Measurements from ENCODE around the gene PDZD2. TPM values are rescaled to one million over a fixed set of nuclear protein-coding genes. Genes with fewer than 3 reads are reported as not detected.
A peak's percentile ranks its signal among the peaks of the same experiment; 100 is the strongest.
"Not testable (repeated sequence)": the region's sequence is repeated elsewhere in the genome, so short reads cannot be mapped to it uniquely, and the experiment has no call there.

Gene PDZD2
- total and polyA plus RNA-seq, 5 donors = 40.4 to 188 (median 109) TPM

DNA sequence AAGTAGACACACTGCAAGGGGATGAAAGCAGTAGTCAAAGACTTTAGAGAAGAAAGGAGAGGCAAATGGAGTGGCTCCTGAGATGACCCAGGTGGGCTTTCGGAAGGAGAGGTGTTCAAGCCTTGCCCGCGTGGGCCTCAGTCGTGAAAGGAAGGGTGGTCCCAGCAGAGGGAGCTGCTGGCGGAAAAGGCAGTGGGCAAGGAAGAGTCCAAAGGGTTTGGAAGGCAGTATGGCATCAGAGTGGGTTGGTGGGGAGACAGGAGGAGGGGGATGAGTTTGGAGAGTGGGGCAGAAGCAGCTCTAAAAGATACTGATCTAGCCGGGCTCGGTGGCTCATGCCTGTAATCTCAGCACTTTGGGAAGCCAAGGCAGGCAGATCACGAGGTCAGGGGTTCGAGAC lies 369.8 kb downstream of the PDZD2 start:
- Histone ChIP-seq H3K4me3 (ENCODE audit: low read length) (no peak overlapping the region), H3K9me3 (ENCODE audit: control insufficient read depth, low read length) (no peaks in the 10 kb centered on the region), H3K27me3 (ENCODE audit: control insufficient read depth, insufficient read depth) (no peaks in the 10 kb centered on the region), H3K4me1 (ENCODE audit: control insufficient read depth, insufficient read depth, low read length) (no peaks in the 10 kb centered on the region), H3K27ac (ENCODE audit: low read length) (no peak overlapping the region)
- DNase-seq (no peak), ATAC-seq (no peak)
- intact Hi-C loops (cut with DNase I) = no loop called here
- 92% methylated on average over 9 of the region's 9 CpGs for WGBS

DNA sequence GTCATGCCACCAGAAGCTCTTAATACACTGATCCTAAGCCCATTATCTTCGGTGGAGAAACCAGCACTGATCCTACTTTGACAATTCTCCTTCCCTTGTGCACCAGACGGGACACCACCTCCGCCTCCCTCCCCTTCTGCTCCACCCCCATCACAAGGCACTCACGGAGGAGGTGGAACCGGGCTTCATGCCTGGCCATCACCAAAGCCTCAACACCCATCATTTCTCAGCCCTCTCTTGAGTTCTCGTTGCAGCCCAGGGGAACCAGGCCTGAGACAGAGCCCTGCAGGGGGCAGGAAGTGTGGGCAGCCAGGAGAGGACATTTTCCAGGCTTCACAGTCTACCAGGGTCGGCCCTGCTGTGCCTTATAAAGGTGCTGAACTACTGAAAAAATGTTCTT lies 374.7 kb downstream of the PDZD2 start:
- DNase-seq (no peak), ATAC-seq (peak in 1 of 2 donors; percentile 11)
- Histone ChIP-seq H3K4me3 (ENCODE audit: low read length) (no peak overlapping the region), H3K4me1 (ENCODE audit: control insufficient read depth, insufficient read depth, low read length) (peaks cover 8% of the 10 kb centered on the region), H3K27ac (ENCODE audit: low read length) (no peak overlapping the region), H3K9me3 (ENCODE audit: control insufficient read depth, low read length) (no peaks in the 10 kb centered on the region), H3K27me3 (ENCODE audit: control insufficient read depth, insufficient read depth) (no peaks in the 10 kb centered on the region)
- WGBS = 53% methylated on average over 7 of the region's 7 CpGs
- intact Hi-C loops (cut with DNase I) = no loop called here

DNA sequence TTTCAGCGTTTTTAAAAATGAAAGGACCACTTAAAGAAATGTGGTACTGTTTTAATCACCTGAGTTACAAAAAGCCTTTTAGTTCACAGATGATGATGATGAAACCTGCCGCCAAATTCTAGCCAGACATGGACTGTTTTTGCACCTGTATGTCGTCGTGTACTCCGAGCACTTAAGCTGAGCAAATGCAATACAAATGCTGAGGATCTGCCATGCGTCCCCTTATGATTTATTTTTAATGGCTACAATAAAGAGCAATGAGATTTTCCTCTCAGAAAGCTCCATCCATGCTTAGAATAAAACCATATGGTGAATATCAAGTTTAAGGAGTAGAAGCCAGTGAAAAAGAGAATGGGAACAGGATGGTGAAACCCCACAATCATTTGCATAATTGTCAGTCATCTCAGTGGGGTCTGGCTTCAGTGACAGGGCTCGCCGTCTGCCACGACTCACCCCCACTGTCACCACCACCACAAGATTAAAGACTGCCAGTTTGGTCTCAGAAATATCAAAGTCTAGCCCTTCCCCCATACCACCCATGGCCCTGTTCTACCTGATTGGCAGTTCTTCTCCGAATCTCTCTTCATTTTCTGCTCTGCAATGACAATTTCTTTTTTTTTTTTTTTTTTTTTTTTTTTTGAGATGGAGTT lies 375.3 kb downstream of the PDZD2 start:
- intact Hi-C loops (cut with DNase I) = no loop called here
- 86% methylated on average over 10 of the region's 10 CpGs for WGBS
- no peaks in the 10 kb centered on the region for H3K27me3 ChIP-seq (ENCODE audit: control insufficient read depth, insufficient read depth)
- peaks cover 8% of the 10 kb centered on the region for H3K4me1 ChIP-seq (ENCODE audit: control insufficient read depth, insufficient read depth, low read length)
- H3K27ac ChIP-seq (ENCODE audit: low read length) = no peak overlapping the region
- no peak overlapping the region for H3K4me3 ChIP-seq (ENCODE audit: low read length)
- no peak for ATAC-seq
- DNase-seq = no peak
- H3K9me3 ChIP-seq (ENCODE audit: control insufficient read depth, low read length) = no peaks in the 10 kb centered on the region

DNA sequence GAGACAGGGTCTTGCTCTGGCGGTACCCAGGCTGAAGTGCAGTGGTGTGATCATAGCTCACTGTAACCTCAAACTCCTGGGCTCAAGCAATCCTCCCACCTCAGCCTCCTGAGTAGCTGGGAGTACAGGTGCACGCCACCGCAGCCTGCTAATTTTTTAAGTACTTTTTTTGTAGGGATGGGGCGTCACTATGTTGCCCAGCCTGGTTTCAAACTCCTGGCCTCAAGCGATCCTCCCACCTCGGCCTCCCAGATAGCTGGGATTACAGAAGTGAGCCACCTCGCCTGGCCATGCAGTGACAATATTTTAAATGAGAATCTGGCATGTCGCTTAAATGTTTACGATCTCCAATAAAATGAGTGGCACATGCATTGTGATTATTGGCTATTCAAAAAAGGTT lies 376.3 kb downstream of the PDZD2 start:
- intact Hi-C loops (cut with DNase I); H3K27ac ChIP-seq (ENCODE audit: low read length); H3K27me3 ChIP-seq (ENCODE audit: control insufficient read depth, insufficient read depth); DNase-seq; H3K4me3 ChIP-seq (ENCODE audit: low read length); H3K4me1 ChIP-seq (ENCODE audit: control insufficient read depth, insufficient read depth, low read length); H3K9me3 ChIP-seq (ENCODE audit: control insufficient read depth, low read length); ATAC-seq: not testable (repeated sequence)
- whole genome bisulfite sequencing = 98% methylated on average over 9 of the region's 9 CpGs

DNA sequence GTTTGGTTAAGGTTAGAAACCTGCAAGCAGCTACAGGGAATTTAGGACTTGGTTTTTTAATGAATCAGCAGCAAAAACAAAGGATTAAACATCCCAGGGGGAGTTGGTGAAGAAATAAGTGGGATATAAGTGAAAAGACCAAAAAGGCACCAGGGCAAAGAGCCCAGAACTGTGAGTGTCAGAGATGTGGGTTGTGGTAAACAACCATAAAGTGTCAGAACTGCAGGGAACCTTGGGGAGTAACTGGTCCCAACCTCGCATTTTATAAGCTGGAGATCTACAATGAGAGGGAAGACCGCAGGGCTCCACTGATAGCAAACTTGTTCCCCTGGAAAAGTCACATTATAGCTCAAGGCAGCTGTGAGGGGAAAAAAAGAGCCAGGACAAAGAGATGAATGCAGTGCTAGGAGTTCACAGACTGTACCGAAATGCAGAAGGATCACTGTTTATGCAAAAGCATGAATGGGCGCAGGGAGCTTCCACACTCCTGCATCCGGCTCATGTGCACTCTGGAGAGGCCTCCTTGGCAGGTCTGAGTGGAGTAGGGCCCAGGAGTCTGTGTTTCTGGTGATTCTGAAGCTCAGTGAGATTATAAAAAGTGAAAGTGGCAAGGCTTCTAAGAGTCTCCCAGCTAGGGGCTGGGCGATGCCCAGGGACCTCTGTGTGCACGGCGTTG lies 378.9 kb downstream of the PDZD2 start:
- intact Hi-C loops (cut with DNase I) = no loop called here
- peak overlapping the region; percentile 28 for H3K27ac ChIP-seq (ENCODE audit: low read length)

DNA sequence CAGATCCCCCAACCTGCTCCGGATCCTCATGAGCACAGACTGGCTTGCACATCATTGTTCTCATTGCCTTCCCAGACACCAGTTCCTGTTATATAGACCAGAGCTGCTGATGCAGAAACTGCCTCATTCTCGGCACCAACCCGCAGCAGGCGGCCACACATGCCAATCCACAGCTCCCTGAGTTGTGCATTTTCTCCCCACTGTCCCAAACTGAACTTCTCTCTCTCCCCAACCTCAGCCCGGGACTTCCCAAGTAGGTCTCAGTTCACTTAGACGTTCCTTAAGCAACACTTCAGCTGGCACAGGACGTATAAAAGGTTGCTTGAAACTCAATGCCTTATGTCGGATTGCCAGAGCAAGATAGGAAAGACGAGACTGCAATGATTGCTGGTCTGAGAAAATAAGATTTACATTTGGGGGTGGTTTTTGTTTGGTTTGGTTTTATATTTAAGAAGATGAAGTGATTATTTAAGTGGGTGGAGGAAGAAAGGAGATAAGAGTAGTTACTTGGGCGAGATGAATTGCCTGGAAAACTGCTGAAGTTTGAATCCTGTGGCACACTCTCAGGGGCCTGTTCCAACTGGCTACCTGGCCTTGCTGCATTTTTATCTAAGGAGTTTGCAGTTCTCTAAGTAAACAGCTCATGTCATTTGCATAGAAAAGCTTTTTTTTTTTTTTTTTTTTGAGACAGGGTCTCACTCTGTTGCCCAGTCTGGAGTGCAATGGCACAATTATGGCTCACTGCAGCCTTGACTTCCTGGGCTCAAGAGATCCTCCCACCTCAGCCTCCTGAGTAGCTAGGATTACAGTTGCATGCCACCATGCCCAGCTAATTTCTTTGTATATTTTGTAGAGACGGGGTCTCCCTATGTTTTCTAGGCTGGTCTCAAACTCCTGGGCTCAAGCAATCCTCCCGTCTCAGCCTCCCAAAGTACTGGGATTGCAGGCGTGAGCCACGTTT lies 379.8 kb downstream of the PDZD2 start:
- DNase-seq (no peak), ATAC-seq (peak; percentile 22 to 47)
- no peaks in the 10 kb centered on the region for H3K27me3 ChIP-seq (ENCODE audit: control insufficient read depth, insufficient read depth)
- peaks cover 8% of the 10 kb centered on the region for H3K4me1 ChIP-seq (ENCODE audit: control insufficient read depth, insufficient read depth, low read length)
- intact Hi-C loops (cut with DNase I) = no loop called here
- WGBS = 66% methylated on average over 14 of the region's 14 CpGs
- peak overlapping the region; percentile 28 for H3K27ac ChIP-seq (ENCODE audit: low read length)
- peaks cover under 1% of the 10 kb centered on the region for H3K9me3 ChIP-seq (ENCODE audit: control insufficient read depth, low read length)
- H3K4me3 ChIP-seq (ENCODE audit: low read length) = no peak overlapping the region

More for the DNA sequence above, 378.9 kb downstream of the PDZD2 start:
- Histone ChIP-seq H3K4me1 (ENCODE audit: control insufficient read depth, insufficient read depth, low read length) (peaks cover 8% of the 10 kb centered on the region), H3K4me3 (ENCODE audit: low read length) (no peak overlapping the region), H3K27me3 (ENCODE audit: control insufficient read depth, insufficient read depth) (no peaks in the 10 kb centered on the region), H3K9me3 (ENCODE audit: control insufficient read depth, low read length) (no peaks in the 10 kb centered on the region)
- ATAC-seq (peak; percentile 63 to 76), DNase-seq (peak in 1 of 3 donors; percentile 55)
- WGBS = 50% methylated on average over 8 of the region's 8 CpGs

DNA sequence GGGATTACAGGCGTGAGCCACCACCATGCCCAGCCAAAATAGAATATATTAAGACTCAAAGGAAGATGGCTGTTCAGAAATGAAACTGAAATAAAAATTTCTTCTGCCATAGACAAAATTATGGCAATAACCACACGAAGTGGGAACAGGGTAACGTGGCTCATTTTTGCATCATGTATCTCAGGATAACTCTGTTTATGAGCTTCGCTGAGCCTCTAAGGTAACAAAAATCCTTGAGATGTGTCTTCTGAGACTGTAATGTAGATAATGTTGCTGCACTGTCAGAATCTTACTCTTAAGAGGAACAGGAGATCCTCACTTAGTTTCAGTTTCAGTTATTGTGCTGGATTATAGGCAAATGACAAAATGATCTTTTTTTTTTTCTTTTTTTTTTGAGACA lies 381.3 kb downstream of the PDZD2 start:
- peak overlapping the region; percentile 28 for H3K4me3 ChIP-seq (ENCODE audit: low read length)
- H3K4me1 ChIP-seq (ENCODE audit: control insufficient read depth, insufficient read depth, low read length) = peaks cover 8% of the 10 kb centered on the region
- peaks cover 4% of the 10 kb centered on the region for H3K9me3 ChIP-seq (ENCODE audit: control insufficient read depth, low read length)
- 75% methylated on average over 4 of the region's 4 CpGs for WGBS
- intact Hi-C loops (cut with DNase I) = no loop called here
- DNase-seq (no peak), ATAC-seq (no peak)
- no peaks in the 10 kb centered on the region for H3K27me3 ChIP-seq (ENCODE audit: control insufficient read depth, insufficient read depth)
- H3K27ac ChIP-seq (ENCODE audit: low read length) = peak overlapping the region; percentile 41

DNA sequence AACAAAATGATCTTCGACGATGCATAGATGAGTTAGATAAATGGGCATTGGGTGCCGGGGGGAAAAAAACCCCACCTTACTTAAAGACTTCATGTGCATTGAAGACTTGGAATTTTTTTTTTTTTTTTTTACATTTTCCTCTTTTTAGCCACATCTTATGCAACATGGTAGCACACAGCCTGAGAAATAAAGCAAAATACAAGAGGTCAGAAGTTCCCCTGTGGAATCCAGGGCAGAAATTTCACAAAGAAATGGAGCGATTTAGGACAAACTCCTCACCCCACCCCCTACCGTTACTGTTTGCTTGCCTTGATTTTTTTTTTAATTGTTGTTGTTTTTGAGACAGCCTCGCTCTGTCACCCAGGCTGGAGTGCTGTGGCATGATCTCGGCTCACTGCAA lies 382.0 kb downstream of the PDZD2 start:
- intact Hi-C loops (cut with DNase I) = no loop called here
- no peaks in the 10 kb centered on the region for H3K27me3 ChIP-seq (ENCODE audit: control insufficient read depth, insufficient read depth)
- DNase-seq = no peak
- H3K4me3 ChIP-seq (ENCODE audit: low read length) = no peak overlapping the region
- no peak overlapping the region for H3K27ac ChIP-seq (ENCODE audit: low read length)
- peaks cover 8% of the 10 kb centered on the region for H3K4me1 ChIP-seq (ENCODE audit: control insufficient read depth, insufficient read depth, low read length)
- 91% methylated on average over 7 of the region's 7 CpGs for WGBS
- H3K9me3 ChIP-seq (ENCODE audit: control insufficient read depth, low read length) = peaks cover 4% of the 10 kb centered on the region
- no peak for ATAC-seq

DNA sequence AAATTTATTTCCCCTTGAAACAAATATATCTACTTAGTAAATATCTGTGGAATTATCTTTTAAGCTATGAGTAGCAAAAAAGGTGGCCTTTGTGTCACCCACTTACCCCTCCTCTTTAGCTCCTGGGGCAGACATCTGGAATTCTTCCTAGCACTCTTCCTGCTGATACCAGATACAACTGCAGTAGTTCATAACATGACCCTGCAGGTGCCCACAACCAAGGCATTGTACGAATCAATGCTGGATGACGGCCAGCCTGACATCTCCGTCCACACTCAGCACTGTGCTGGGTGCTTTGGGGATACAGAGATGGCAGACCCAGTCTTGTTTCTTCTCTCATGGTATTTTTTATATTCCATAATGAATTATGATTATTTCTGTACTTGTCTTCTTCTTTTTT lies 382.8 kb downstream of the PDZD2 start:
- no peaks in the 10 kb centered on the region for H3K27me3 ChIP-seq (ENCODE audit: control insufficient read depth, insufficient read depth)
- H3K27ac ChIP-seq (ENCODE audit: low read length) = no peak overlapping the region
- WGBS = 56% methylated on average over 3 of the region's 3 CpGs
- ATAC-seq = no peak
- intact Hi-C loops (cut with DNase I) = no loop called here
- peaks cover 5% of the 10 kb centered on the region for H3K4me1 ChIP-seq (ENCODE audit: control insufficient read depth, insufficient read depth, low read length)
- H3K9me3 ChIP-seq (ENCODE audit: control insufficient read depth, low read length) = peaks cover 4% of the 10 kb centered on the region
- no peak overlapping the region for H3K4me3 ChIP-seq (ENCODE audit: low read length)
- DNase-seq = no peak

DNA sequence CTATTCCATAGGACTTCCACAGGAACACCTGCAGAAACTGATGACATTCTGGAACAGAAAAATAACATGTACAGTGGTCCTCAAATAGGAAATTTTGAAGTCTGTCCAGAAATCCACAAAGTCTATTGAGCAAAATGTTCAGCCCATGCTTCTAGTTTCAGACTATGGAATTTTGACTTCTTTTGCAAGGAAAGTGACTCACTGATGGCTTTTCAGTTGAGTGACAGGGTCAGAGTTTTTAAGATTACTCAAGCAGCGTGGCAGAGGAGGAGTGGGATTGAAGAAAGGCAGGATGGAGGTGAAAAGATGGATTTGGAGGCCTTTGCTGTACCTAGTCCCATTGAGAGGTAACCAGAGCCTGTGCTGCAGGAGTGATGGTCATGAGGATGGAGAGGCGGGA lies 383.7 kb downstream of the PDZD2 start:
- H3K27me3 ChIP-seq (ENCODE audit: control insufficient read depth, insufficient read depth) = no peaks in the 10 kb centered on the region
- peaks cover 4% of the 10 kb centered on the region for H3K9me3 ChIP-seq (ENCODE audit: control insufficient read depth, low read length)
- no peak overlapping the region for H3K4me3 ChIP-seq (ENCODE audit: low read length)
- H3K27ac ChIP-seq (ENCODE audit: low read length) = no peak overlapping the region
- peaks cover 7% of the 10 kb centered on the region for H3K4me1 ChIP-seq (ENCODE audit: control insufficient read depth, insufficient read depth, low read length)
- 98% methylated on average over 2 of the region's 2 CpGs for WGBS
- DNase-seq (no peak), ATAC-seq (no peak)
- intact Hi-C loops (cut with DNase I) = no loop called here

DNA sequence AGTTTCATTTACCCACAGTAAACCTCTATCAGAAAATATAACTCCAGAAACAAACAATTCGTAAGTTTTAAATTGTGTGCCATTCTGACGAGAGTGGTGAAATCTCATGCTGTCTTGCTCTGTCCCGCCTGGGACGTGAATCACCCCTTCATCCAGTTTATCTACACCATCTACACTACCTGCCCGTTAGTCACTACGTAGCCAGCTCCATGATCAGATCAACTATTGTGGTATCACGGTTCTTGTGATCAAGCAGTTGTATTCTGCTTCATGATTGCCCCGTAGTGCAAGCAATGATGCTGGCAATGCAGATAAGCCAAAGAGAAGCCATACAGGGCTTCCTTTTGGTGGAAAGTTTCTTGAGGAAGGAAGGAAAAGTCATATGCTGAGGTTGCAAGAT lies 384.9 kb downstream of the PDZD2 start:
- H3K9me3 ChIP-seq (ENCODE audit: control insufficient read depth, low read length) = peaks cover 4% of the 10 kb centered on the region
- peaks cover 2% of the 10 kb centered on the region for H3K4me1 ChIP-seq (ENCODE audit: control insufficient read depth, insufficient read depth, low read length)
- no peak for DNase-seq
- H3K27me3 ChIP-seq (ENCODE audit: control insufficient read depth, insufficient read depth) = no peaks in the 10 kb centered on the region
- H3K4me3 ChIP-seq (ENCODE audit: low read length) = no peak overlapping the region
- no peak for ATAC-seq
- intact Hi-C loops (cut with DNase I) = no loop called here
- 87% methylated on average over 8 of the region's 8 CpGs for WGBS
- H3K27ac ChIP-seq (ENCODE audit: low read length) = no peak overlapping the region
